A549 (cell line): Measurements from ENCODE around the gene PTRHD1. TPM values are rescaled to one million over a fixed set of nuclear protein-coding genes. Genes with fewer than 3 reads are reported as not detected.

ENCODE experiments used
- ATAC-seq, 2 experiments: fragments of 200-7000 bp in 1 of 2; fragments of >200 bp in 1 of 2; cut with Nextera tagmentation in 1 of 2; cut with Tn5 transposase in 1 of 2; 3 replicates each; pipeline versions ENCODE4 v1.8.0 to v1.9.1; 2018 to 2020; ENCODE audit warnings: mild to moderate bottlenecking in 1 of 2, moderate library complexity in 1 of 2
- CTCF ChIA-PET: fragments of 300-600 bp; sonication (Branson Sonifier 250); formaldehyde crosslinking; extraction: SDS; loops from one replicate; lab custom pipeline; 2021; ENCODE audit warnings: antibody characterized with exemption, inconsistent platforms; lab: Yijun Ruan, JAX
- POLR2A ChIA-PET: fragments of 350-600 bp; formaldehyde crosslinking; extraction: SDS; loops from one replicate; lab custom pipeline; 2021; ENCODE audit warnings: antibody characterized with exemption, inconsistent platforms; lab: Yijun Ruan, JAX
- DNase-seq, 2 experiments: peaks; one replicate each; pipeline versions ENCODE4 v3.0.0 to v3.0.0-alpha.2; 2011 to 2016; ENCODE audit warnings: low read depth in 1 of 2, low spot score in 1 of 2
- FAIRE-seq: peaks from 2 replicates; lab custom pipeline; 2011; peaks lifted over from hg19 to GRCh38; lab: Jason Lieb, UNC
- H3K27ac ChIP-seq, 2 experiments: fragments of >200 bp; sonication (Bioruptor Twin); formaldehyde crosslinking; 3 replicates each; pipeline ENCODE4 v1.5.1; 2016 to 2017
- H3K4me1 ChIP-seq: fragments of >200 bp; sonication (Bioruptor Twin); formaldehyde crosslinking; 3 replicates; pipeline ENCODE4 v1.6.1; 2016
- H3K4me2 ChIP-seq: fragments of >200 bp; sonication (Bioruptor Twin); formaldehyde crosslinking; 3 replicates; pipeline ENCODE4 v1.6.1; 2016
- H3K4me3 ChIP-seq: fragments of >200 bp; sonication (Bioruptor Twin); formaldehyde crosslinking; 3 replicates; pipeline ENCODE4 v1.5.1; 2016
- H3K9me3 ChIP-seq: fragments of >200 bp; sonication (Bioruptor Twin); formaldehyde crosslinking; 3 replicates; pipeline ENCODE4 v1.6.1; 2016
- BHLHE40 ChIP-seq: IDR thresholded peaks from 2 replicates; pipeline ENCODE4 v1.6.1; 2012; ENCODE audit warnings: low read depth, low read length, inconsistent platforms
- CBX2 ChIP-seq: fragments of 200-600 bp; sonication (generic); IDR thresholded peaks from 2 replicates; pipeline ENCODE4 v1.6.1; 2016; ENCODE audit warnings: low read depth, mild to moderate bottlenecking, borderline replicate concordance
- CEBPB ChIP-seq, 2 experiments: fragments of >200 bp in 1 of 2; sonication (Bioruptor Twin) in 1 of 2; formaldehyde crosslinking in 1 of 2; IDR thresholded peaks; 2 replicates each; pipeline ENCODE4 v1.6.1; 2012 to 2016
- FOSL2 ChIP-seq, 2 experiments: fragments of 450-650 bp in 1 of 2; fragments of >200 bp in 1 of 2; sonication (Bioruptor Twin) in 1 of 2; formaldehyde crosslinking; IDR thresholded peaks; 2 replicates each; pipeline versions ENCODE4 v1.5.0 to v1.6.1; 2016 to 2020; ENCODE audit warnings: mild to moderate bottlenecking in 1 of 2, moderate library complexity in 1 of 2
- HEYL ChIP-seq: fragments of 250-450 bp; sonication (Bioruptor Pico); IDR thresholded peaks from 2 replicates; pipeline ENCODE4 v1.8.0; 2021; ENCODE audit warnings: mild to moderate bottlenecking, moderate library complexity
- HOXB13 ChIP-seq: fragments of 250-450 bp; sonication (Bioruptor Pico); IDR thresholded peaks from 2 replicates; pipeline ENCODE4 v1.5.0; 2020; ENCODE audit warnings: low read depth, mild to moderate bottlenecking, moderate library complexity
- HOXB5 ChIP-seq: fragments of 250-450 bp; sonication (Bioruptor Pico); IDR thresholded peaks from 2 replicates; pipeline ENCODE4 v1.5.0; 2020; ENCODE audit warnings: mild to moderate bottlenecking, moderate library complexity
- JUN ChIP-seq, 2 experiments: fragments of >200 bp; sonication (Bioruptor Twin); formaldehyde crosslinking; IDR thresholded peaks; 2 replicates in 1 of 2; 3 replicates in 1 of 2; pipeline ENCODE4 v1.6.1; 2016 to 2017
- KDM5A ChIP-seq: fragments of 200-600 bp; sonication (generic); IDR thresholded peaks from 2 replicates; pipeline ENCODE4 v1.6.1; 2016; ENCODE audit warnings: antibody characterized with exemption, mild to moderate bottlenecking
- MAFK ChIP-seq: fragments of 450-650 bp; IDR thresholded peaks from 2 replicates; pipeline ENCODE4 v1.6.1; 2014; ENCODE audit not compliant: partially characterized antibody
- MYC ChIP-seq: IDR thresholded peaks from 2 replicates; pipeline ENCODE4 v1.6.1; 2012; ENCODE audit warnings: mild to moderate bottlenecking, inconsistent platforms, low read length, improper control_type of control experiment, borderline replicate concordance
- NPAS2 ChIP-seq: fragments of 250-450 bp; sonication (Bioruptor Pico); IDR thresholded peaks from 2 replicates; pipeline ENCODE4 v1.8.0; 2022; ENCODE audit warnings: mild to moderate bottlenecking, moderate library complexity, borderline replicate concordance
- RARB ChIP-seq: fragments of 250-450 bp; sonication (Bioruptor Pico); IDR thresholded peaks from 2 replicates; pipeline ENCODE4 v1.8.0; 2021; ENCODE audit warnings: mild to moderate bottlenecking, moderate library complexity
- TFCP2L1 ChIP-seq: fragments of 250-450 bp; sonication (Bioruptor Pico); IDR thresholded peaks from 2 replicates; pipeline ENCODE4 v1.5.0; 2021; ENCODE audit warnings: mild to moderate bottlenecking
- ZC3H11A ChIP-seq: fragments of 450-650 bp; IDR thresholded peaks from 2 replicates; pipeline ENCODE4 v1.6.1; 2014; ENCODE audit warnings: antibody characterized with exemption, mild to moderate bottlenecking
- ZFP36 ChIP-seq: fragments of 450-650 bp; IDR thresholded peaks from 2 replicates; pipeline ENCODE4 v1.6.1; 2014; ENCODE audit warnings: borderline replicate concordance; ENCODE audit not compliant: partially characterized antibody
- WGBS: methylation state at CpG from one replicate; pipeline ENCODE4 v1.1.6; 2017; ENCODE audit errors: missing lambda C conversion rate; 5-methylcytosine and 5-hydroxymethylcytosine counted together
- polyA plus RNA-seq, 4 experiments: library from polyadenylated mRNA; depleted of rRNA in 3 of 4; stranded (reverse); fragments of >200 nt; fragmentation: RNase III in 1 of 4; extraction: RNeasy Plus Mini Kit Qiagen cat#74134 plus additional on column Dnase treatment in 1 of 4; gene quantifications; 2 replicates in 3 of 4; 3 replicates in 1 of 4; pipeline ENCODE4 v1.2.3, GENCODE V29; 2011 to 2017
- TF ChIP-seq, protein P1 (sequence below): IDR thresholded peaks from 2 replicates; pipeline ENCODE4 v1.6.1; 2012
- TF ChIP-seq, protein P2 (sequence below): IDR thresholded peaks from 2 replicates; pipeline ENCODE4 v1.6.1; 2012; ENCODE audit warnings: low read depth, borderline replicate concordance
- TF ChIP-seq, protein P3 (sequence below): fragments of 250-450 bp; sonication (Bioruptor Pico); IDR thresholded peaks from 2 replicates; pipeline ENCODE4 v1.5.0; 2021; ENCODE audit warnings: mild to moderate bottlenecking, moderate library complexity, borderline replicate concordance
- TF ChIP-seq, protein P4 (sequence below): IDR thresholded peaks from 2 replicates; pipeline ENCODE4 v1.6.1; 2012
- TF ChIP-seq, protein P5 (sequence below): fragments of 250-450 bp; sonication (Bioruptor Pico); IDR thresholded peaks from 2 replicates; pipeline ENCODE4 v1.5.0; 2020; ENCODE audit warnings: low read depth, mild to moderate bottlenecking, moderate library complexity
- TF ChIP-seq, protein P6 (sequence below): fragments of >200 bp; sonication (Bioruptor Twin); formaldehyde crosslinking; IDR thresholded peaks from 3 replicates; pipeline ENCODE4 v1.6.1; 2016
- TF ChIP-seq, protein P7 (sequence below): fragments of 450-650 bp; IDR thresholded peaks from 2 replicates; pipeline ENCODE4 v1.6.1; 2014; ENCODE audit warnings: antibody characterized with exemption
- TF ChIP-seq, protein P8 (sequence below): fragments of >200 bp; sonication (Bioruptor Twin); formaldehyde crosslinking; IDR thresholded peaks from 2 replicates; pipeline ENCODE4 v1.6.1; 2016

The PTRHD1 gene
- polyA plus RNA-seq, 2 of the 4 experiments (the other 2 are of a cell fraction) = 44.9 to 86.6 TPM

DNA sequence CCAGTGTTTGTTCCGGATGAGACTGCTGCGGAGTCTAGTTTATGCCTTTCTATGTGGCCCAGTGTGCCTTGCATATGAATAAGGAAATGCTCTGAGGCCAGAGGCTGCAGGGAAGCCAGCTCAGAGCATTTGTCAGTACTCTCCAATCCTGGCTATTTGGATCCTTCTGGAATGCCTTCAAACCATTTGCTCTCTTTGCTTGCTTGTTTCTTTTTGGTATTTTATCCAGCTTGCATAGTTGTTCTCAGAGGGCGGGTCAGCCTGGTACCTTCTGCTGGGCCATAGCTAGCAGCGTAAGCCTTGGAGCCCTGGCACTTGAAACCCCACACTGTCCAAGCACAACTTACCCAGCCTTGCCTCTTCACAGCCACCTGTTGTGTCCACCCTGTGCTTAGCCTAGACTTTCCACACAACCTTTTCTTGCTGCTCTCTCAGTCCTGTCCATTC is 20.5 kb upstream of the PTRHD1 start (continued):
- TF ChIP-seq, protein P1, sequence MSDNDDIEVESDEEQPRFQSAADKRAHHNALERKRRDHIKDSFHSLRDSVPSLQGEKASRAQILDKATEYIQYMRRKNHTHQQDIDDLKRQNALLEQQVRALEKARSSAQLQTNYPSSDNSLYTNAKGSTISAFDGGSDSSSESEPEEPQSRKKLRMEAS = no peak
- TF ChIP-seq HEYL = no peak
- TF ChIP-seq TFCP2L1 (CRISPR knock-in tag) = no peak
- TF ChIP-seq, protein P2, sequence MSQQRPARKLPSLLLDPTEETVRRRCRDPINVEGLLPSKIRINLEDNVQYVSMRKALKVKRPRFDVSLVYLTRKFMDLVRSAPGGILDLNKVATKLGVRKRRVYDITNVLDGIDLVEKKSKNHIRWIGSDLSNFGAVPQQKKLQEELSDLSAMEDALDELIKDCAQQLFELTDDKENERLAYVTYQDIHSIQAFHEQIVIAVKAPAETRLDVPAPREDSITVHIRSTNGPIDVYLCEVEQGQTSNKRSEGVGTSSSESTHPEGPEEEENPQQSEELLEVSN = no peak
- TF ChIP-seq FOSL2 (IDR thresholded peaks at IDR 0.05) = no peak
- no peak for TF ChIP-seq FOSL2 (CRISPR knock-in tag; IDR thresholded peaks at IDR 0.05)
- no peak for TF ChIP-seq HOXB13 (CRISPR knock-in tag)
- no peak for TF ChIP-seq BHLHE40
- no peak for TF ChIP-seq RARB (CRISPR knock-in tag)

DNA sequence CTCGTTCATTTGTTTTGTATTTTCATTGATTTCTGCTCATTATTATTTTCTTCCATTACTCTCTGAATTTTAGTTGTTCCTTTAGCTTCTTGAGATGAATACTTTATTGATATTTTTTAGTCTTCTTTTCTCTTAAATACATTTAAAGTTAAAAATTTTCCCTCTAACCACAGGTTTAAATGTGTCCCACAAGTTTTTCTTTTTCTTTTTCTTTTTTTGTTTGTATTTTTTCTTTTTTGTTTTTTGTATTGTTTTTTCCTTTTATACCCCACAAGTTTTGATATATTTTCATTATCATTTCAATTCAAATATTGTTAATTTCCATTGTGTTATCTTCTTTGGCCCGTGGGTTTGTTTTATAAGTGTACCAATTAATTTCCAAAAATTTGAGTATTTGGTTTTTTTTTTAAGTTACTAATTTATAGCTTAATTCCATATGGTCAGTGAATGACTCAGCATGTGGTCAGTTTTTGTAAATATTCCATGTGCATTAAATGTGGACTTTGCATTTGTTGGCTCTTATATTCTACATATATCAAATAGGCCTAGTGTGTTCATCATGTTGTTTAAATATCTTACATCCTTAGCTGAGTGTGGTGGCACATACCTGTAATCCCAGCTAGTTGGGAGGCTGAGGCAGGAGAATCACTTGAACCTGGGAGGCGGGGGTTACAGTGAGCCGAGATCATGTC is 16.3 kb upstream of the PTRHD1 start:
- 76% methylated on average over 4 of the region's 4 CpGs for WGBS
- DNase-seq (no peak), ATAC-seq (no peak), FAIRE-seq (no peak)
- Histone ChIP-seq H3K4me3 (no peak overlapping the region), H3K9me3 (no peaks in the 10 kb centered on the region), H3K27ac (peak overlapping the region; percentile 61 to 77), H3K4me2 (peak overlapping the region; percentile 60), H3K4me1 (peaks cover 49% of the 10 kb centered on the region)
- ChIA-PET POLR2A (interaction anchor here (0.6 to 1.2 kb wide), 2 partner anchors 14 to 17 kb away, joined by 4 to 6 read pairs; no protein-coding TSS in a partner anchor), CTCF (interaction anchor here (1.0 to 1.6 kb wide), 7 partner anchors 9 to 399 kb away, joined by 3 to 7 read pairs (median 4); partner anchors contain the start of genes CENPO and PTRHD1)
- TF ChIP-seq NPAS2 (CRISPR knock-in tag) (no peak), MAFK (peak; percentile 76)

DNA sequence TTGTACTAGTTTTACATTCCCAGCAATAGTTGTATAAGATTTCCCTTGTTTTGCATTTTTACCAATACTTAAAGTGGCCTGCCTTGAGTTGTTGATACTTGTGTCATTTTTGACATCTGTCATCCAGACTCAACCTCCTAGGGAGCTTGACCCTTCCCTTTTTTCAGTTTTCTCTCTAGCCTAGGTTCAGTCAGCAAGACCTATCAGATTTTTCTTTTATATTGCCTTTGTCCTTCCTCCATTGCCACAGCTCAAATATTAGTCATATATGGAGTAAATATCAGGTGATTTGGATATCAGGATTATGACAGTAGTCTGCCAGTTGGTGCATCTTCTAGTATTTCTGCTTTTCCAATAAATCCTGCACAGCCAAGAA is 13.5 kb upstream of the PTRHD1 start:
- peak overlapping the region; percentile 48 for H3K4me3 ChIP-seq
- peak overlapping the region; percentile 70 for H3K4me2 ChIP-seq
- POLR2A ChIA-PET = interaction anchor here (0.5 to 2.6 kb wide), 2 partner anchors 14 to 317 kb away, joined by 3 to 17 read pairs; partner anchors contain the start of genes CENPO and PTRHD1

More for the DNA sequence above, 13.5 kb upstream of the PTRHD1 start:
- no peak for FAIRE-seq
- Histone ChIP-seq H3K27ac (peak overlapping the region; percentile 76 to 86), H3K4me1 (peaks cover 49% of the 10 kb centered on the region), H3K9me3 (peaks cover under 1% of the 10 kb centered on the region; the same call in 1 of the 3 replicates)
- no peak for DNase-seq
- peak; percentile 72 to 83 for ATAC-seq
- CTCF ChIA-PET = interaction anchor here (1.1 to 2.0 kb wide), 4 partner anchors 13 to 399 kb away, joined by 3 to 17 read pairs (median 4); partner anchors contain the start of genes CENPO and PTRHD1
- TF ChIP-seq JUN (IDR thresholded peaks at IDR 0.05) (no peak), HOXB5 (CRISPR knock-in tag) (no peak), ZC3H11A (no peak), CEBPB (IDR thresholded peaks at IDR 0.05) (no peak), CBX2 (no peak), MAFK (no peak), HEYL (no peak), KDM5A (no peak), MYC (no peak), ZFP36 (no peak)
- TF ChIP-seq, protein P3, sequence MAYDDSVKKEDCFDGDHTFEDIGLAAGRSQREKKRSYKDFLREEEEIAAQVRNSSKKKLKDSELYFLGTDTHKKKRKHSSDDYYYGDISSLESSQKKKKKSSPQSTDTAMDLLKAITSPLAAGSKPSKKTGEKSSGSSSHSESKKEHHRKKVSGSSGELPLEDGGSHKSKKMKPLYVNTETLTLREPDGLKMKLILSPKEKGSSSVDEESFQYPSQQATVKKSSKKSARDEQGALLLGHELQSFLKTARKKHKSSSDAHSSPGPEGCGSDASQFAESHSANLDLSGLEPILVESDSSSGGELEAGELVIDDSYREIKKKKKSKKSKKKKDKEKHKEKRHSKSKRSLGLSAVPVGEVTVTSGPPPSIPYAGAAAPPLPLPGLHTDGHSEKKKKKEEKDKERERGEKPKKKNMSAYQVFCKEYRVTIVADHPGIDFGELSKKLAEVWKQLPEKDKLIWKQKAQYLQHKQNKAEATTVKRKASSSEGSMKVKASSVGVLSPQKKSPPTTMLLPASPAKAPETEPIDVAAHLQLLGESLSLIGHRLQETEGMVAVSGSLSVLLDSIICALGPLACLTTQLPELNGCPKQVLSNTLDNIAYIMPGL (CRISPR knock-in tag) = no peak
- TF ChIP-seq, protein P2 = no peak
- TF ChIP-seq, protein P4, sequence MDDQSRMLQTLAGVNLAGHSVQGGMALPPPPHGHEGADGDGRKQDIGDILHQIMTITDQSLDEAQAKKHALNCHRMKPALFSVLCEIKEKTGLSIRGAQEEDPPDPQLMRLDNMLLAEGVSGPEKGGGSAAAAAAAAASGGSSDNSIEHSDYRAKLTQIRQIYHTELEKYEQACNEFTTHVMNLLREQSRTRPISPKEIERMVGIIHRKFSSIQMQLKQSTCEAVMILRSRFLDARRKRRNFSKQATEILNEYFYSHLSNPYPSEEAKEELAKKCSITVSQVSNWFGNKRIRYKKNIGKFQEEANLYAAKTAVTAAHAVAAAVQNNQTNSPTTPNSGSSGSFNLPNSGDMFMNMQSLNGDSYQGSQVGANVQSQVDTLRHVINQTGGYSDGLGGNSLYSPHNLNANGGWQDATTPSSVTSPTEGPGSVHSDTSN = no peak
- TF ChIP-seq, protein P5, sequence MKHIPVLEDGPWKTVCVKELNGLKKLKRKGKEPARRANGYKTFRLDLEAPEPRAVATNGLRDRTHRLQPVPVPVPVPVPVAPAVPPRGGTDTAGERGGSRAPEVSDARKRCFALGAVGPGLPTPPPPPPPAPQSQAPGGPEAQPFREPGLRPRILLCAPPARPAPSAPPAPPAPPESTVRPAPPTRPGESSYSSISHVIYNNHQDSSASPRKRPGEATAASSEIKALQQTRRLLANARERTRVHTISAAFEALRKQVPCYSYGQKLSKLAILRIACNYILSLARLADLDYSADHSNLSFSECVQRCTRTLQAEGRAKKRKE (CRISPR knock-in tag) = no peak
- TF ChIP-seq, protein P1 = no peak
- TF ChIP-seq, protein P6, sequence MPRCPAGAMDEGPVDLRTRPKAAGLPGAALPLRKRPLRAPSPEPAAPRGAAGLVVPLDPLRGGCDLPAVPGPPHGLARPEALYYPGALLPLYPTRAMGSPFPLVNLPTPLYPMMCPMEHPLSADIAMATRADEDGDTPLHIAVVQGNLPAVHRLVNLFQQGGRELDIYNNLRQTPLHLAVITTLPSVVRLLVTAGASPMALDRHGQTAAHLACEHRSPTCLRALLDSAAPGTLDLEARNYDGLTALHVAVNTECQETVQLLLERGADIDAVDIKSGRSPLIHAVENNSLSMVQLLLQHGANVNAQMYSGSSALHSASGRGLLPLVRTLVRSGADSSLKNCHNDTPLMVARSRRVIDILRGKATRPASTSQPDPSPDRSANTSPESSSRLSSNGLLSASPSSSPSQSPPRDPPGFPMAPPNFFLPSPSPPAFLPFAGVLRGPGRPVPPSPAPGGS = no peak
- TF ChIP-seq, protein P7, sequence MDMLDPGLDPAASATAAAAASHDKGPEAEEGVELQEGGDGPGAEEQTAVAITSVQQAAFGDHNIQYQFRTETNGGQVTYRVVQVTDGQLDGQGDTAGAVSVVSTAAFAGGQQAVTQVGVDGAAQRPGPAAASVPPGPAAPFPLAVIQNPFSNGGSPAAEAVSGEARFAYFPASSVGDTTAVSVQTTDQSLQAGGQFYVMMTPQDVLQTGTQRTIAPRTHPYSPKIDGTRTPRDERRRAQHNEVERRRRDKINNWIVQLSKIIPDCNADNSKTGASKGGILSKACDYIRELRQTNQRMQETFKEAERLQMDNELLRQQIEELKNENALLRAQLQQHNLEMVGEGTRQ = no peak
- TF ChIP-seq, protein P8, sequence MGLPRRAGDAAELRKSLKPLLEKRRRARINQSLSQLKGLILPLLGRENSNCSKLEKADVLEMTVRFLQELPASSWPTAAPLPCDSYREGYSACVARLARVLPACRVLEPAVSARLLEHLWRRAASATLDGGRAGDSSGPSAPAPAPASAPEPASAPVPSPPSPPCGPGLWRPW = no peak
